OCI-LY7 (cell line): ENCODE measurements around the gene SMYD3.

Experiments
- EZH2phosphoT487 ChIP-seq: fragments of 200-600 bp; sonication (generic); IDR thresholded peaks from 2 replicates; pipeline ENCODE4 v1.6.1; 2018; ENCODE audit warnings: low read depth, borderline replicate concordance, mild to moderate bottlenecking, mixed run types, antibody characterized with exemption, low read length, moderate library complexity, mixed read lengths
- TF ChIP-seq, protein P1 (sequence below): fragments of 200-600 bp; sonication (generic); conservative IDR thresholded peaks from 2 replicates; pipeline ENCODE4 v1.5.1; 2014; ENCODE audit warnings: mild to moderate bottlenecking, antibody characterized with exemption, low read length, moderate library complexity, mixed read lengths

DNA sequence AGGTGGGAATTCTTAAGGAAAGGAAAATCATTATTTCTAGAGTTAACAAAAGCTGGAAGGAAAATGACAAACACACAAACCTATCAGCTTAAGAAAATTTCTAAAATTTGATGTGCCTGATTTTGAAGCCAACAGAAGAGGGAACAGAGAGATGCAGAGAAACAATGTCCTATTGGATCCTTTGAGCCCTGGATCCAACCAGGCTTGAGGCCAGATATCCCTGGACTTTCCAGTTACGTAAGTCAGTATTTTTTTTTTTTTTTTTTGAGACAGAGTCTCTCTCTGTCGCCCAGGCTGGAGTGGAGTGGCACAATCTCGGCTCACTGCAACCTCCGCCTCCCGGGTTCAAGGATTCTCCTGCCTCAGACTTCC, 703.4 kb downstream of the SMYD3 start:
- TF ChIP-seq, protein P1, sequence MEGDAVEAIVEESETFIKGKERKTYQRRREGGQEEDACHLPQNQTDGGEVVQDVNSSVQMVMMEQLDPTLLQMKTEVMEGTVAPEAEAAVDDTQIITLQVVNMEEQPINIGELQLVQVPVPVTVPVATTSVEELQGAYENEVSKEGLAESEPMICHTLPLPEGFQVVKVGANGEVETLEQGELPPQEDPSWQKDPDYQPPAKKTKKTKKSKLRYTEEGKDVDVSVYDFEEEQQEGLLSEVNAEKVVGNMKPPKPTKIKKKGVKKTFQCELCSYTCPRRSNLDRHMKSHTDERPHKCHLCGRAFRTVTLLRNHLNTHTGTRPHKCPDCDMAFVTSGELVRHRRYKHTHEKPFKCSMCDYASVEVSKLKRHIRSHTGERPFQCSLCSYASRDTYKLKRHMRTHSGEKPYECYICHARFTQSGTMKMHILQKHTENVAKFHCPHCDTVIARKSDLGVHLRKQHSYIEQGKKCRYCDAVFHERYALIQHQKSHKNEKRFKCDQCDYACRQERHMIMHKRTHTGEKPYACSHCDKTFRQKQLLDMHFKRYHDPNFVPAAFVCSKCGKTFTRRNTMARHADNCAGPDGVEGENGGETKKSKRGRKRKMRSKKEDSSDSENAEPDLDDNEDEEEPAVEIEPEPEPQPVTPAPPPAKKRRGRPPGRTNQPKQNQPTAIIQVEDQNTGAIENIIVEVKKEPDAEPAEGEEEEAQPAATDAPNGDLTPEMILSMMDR: no peak
- no peak for TF ChIP-seq EZH2phosphoT487
